BLaER1 (cell line): ENCODE measurements around the gene ZNF48.

Experiments used
- H3K27ac ChIP-seq: shearing (Covaris generic); formaldehyde crosslinking; 2 replicates; pipeline ENCODE4 v1.8.1; 2022
- H3K27me3 ChIP-seq: shearing (Covaris generic); formaldehyde crosslinking; 2 replicates; pipeline ENCODE4 v1.8.1; 2022
- H3K36me3 ChIP-seq: shearing (Covaris generic); formaldehyde crosslinking; 2 replicates; pipeline ENCODE4 v1.8.1; 2022
- H3K4me1 ChIP-seq: shearing (Covaris generic); formaldehyde crosslinking; 2 replicates; pipeline ENCODE4 v1.8.1; 2022
- H3K4me2 ChIP-seq: shearing (Covaris generic); formaldehyde crosslinking; 2 replicates; pipeline ENCODE4 v1.8.1; 2022
- H3K4me3 ChIP-seq: shearing (Covaris generic); formaldehyde crosslinking; 2 replicates; pipeline ENCODE4 v1.8.1; 2022
- H3K9ac ChIP-seq: shearing (Covaris generic); formaldehyde crosslinking; 2 replicates; pipeline ENCODE4 v1.8.1; 2022
- H3K9me3 ChIP-seq: shearing (Covaris generic); formaldehyde crosslinking; 2 replicates; pipeline ENCODE4 v1.8.1; 2022
- H4K20me1 ChIP-seq: shearing (Covaris generic); formaldehyde crosslinking; 2 replicates; pipeline ENCODE4 v1.8.1; 2022
- Cebpa-rat ChIP-seq: shearing (Covaris generic); IDR thresholded peaks from 2 replicates; pipeline ENCODE4 v1.8.1; 2022

ZNF48 gene

GRCh38 chr16:30395155-30395991 is at the start of gene ZNF48:
Gene ZNF48, plus strand, starts transcription at chr16:30395420. Its CDS starts 375 bp downstream, at chr16:30395795.
- Histone ChIP-seq H3K9me3 (no peaks in the 10 kb centered on the region), H3K9ac (peak within 1 kb of the TSS; percentile 90), H3K4me3 (peak within 1 kb of the TSS; percentile 99), H3K36me3 (peaks cover 25% of the 10 kb centered on the region), H3K27ac (peak within 1 kb of the TSS; percentile 87), H3K27me3 (no peaks in the 10 kb centered on the region), H4K20me1 (peaks cover 25% of the 10 kb centered on the region), H3K4me1 (peaks cover 63% of the 10 kb centered on the region), H3K4me2 (peak within 1 kb of the TSS; percentile 94)
- TF ChIP-seq Cebpa-rat: no peak

GRCh38 chr16:30346286-30346685 is 48.9 kb upstream of the ZNF48 start:
- no peak overlapping the region for H3K9ac ChIP-seq
- no peak overlapping the region for H3K27ac ChIP-seq
- no peaks in the 10 kb centered on the region for H4K20me1 ChIP-seq
- peaks cover 14% of the 10 kb centered on the region for H3K36me3 ChIP-seq
- H3K27me3 ChIP-seq: no peaks in the 10 kb centered on the region
- peaks cover 68% of the 10 kb centered on the region for H3K4me1 ChIP-seq
- H3K9me3 ChIP-seq: no peaks in the 10 kb centered on the region
- no peak for TF ChIP-seq Cebpa-rat
- H3K4me3 ChIP-seq: no peak overlapping the region
- no peak overlapping the region for H3K4me2 ChIP-seq

- Histone ChIP-seq H3K27ac (0 out of 2 replicates have a peak overlapping the region, but pooled peaks have one; percentile 53), H3K4me1 (peaks cover 56% of the 10 kb centered on the region), H3K27me3 (no peaks in the 10 kb centered on the region), H3K9ac (no peak overlapping the region), H3K36me3 (peaks cover 33% of the 10 kb centered on the region), H3K4me2 (no peak overlapping the region), H3K4me3 (no peak overlapping the region), H3K9me3 (no peaks in the 10 kb centered on the region), H4K20me1 (0 out of 2 replicates have a peak, but pooled peaks cover 9% of the 10 kb centered on the region)
- no peak for TF ChIP-seq Cebpa-rat
Measured at GRCh38 chr16:30348113-30348512, 47.1 kb upstream of the ZNF48 start.

GRCh38 chr16:30348929-30349328 is 46.3 kb upstream of the ZNF48 start:
- H3K9ac ChIP-seq: peak overlapping the region; percentile 43; the same call in 1 of the 2 replicates
- no peaks in the 10 kb centered on the region for H3K9me3 ChIP-seq
- H4K20me1 ChIP-seq: peaks cover 17% of the 10 kb centered on the region
- no peak for TF ChIP-seq Cebpa-rat
- H3K27me3 ChIP-seq: no peaks in the 10 kb centered on the region
- peaks cover 57% of the 10 kb centered on the region for H3K4me1 ChIP-seq
- peaks cover 41% of the 10 kb centered on the region for H3K36me3 ChIP-seq
- H3K4me3 ChIP-seq: no peak overlapping the region
- peak overlapping the region; percentile 60 for H3K4me2 ChIP-seq
- H3K27ac ChIP-seq: peak overlapping the region; percentile 65

GRCh38 chr16:30349675-30350074 is 45.5 kb upstream of the ZNF48 start:
- no peaks in the 10 kb centered on the region for H3K27me3 ChIP-seq
- peak; percentile 62; the same call in 1 of the 2 replicates for TF ChIP-seq Cebpa-rat
- H3K36me3 ChIP-seq: peaks cover 41% of the 10 kb centered on the region
- H3K9me3 ChIP-seq: no peaks in the 10 kb centered on the region
- peak overlapping the region; percentile 60 for H3K4me2 ChIP-seq
- peaks cover 24% of the 10 kb centered on the region for H4K20me1 ChIP-seq
- H3K27ac ChIP-seq: peak overlapping the region; percentile 65
- no peak overlapping the region for H3K4me3 ChIP-seq
- H3K4me1 ChIP-seq: peaks cover 61% of the 10 kb centered on the region
- H3K9ac ChIP-seq: peak overlapping the region; percentile 43; the same call in 1 of the 2 replicates

- Histone ChIP-seq H3K9ac (no peak overlapping the region; the same call in 1 of the 2 replicates), H3K4me2 (peak overlapping the region; percentile 60)
Measured at GRCh38 chr16:30350134-30350871, 44.9 kb upstream of the ZNF48 start.

GRCh38 chr16:30351001-30351441 is 44.2 kb upstream of the ZNF48 start:
- no peaks in the 10 kb centered on the region for H3K27me3 ChIP-seq
- H3K4me3 ChIP-seq: no peak overlapping the region
- peaks cover 27% of the 10 kb centered on the region for H4K20me1 ChIP-seq
- H3K27ac ChIP-seq: peak overlapping the region; percentile 1; the same call in 1 of the 2 replicates
- H3K4me1 ChIP-seq: peaks cover 67% of the 10 kb centered on the region
- H3K9ac ChIP-seq: no peak overlapping the region
- H3K9me3 ChIP-seq: no peaks in the 10 kb centered on the region
- H3K36me3 ChIP-seq: peaks cover 41% of the 10 kb centered on the region
- H3K4me2 ChIP-seq: peak overlapping the region; percentile 60; the same call in 1 of the 2 replicates
- TF ChIP-seq Cebpa-rat: no peak

More at GRCh38 chr16:30350134-30350871, 44.9 kb upstream of the ZNF48 start:
- H3K27me3 ChIP-seq: no peaks in the 10 kb centered on the region
- no peak overlapping the region for H3K4me3 ChIP-seq
- no peaks in the 10 kb centered on the region for H3K9me3 ChIP-seq
- no peak for TF ChIP-seq Cebpa-rat
- H4K20me1 ChIP-seq: peaks cover 27% of the 10 kb centered on the region
- H3K27ac ChIP-seq: peak overlapping the region; percentile 1; the same call in 1 of the 2 replicates
- H3K36me3 ChIP-seq: peaks cover 41% of the 10 kb centered on the region
- H3K4me1 ChIP-seq: peaks cover 61% of the 10 kb centered on the region

GRCh38 chr16:30351586-30352419 is 43.4 kb upstream of the ZNF48 start:
- Histone ChIP-seq H3K36me3 (peaks cover 47% of the 10 kb centered on the region), H3K4me1 (peaks cover 72% of the 10 kb centered on the region), H4K20me1 (peaks cover 27% of the 10 kb centered on the region), H3K4me2 (no peak overlapping the region), H3K27ac (no peak overlapping the region), H3K9ac (peak overlapping the region; percentile 15; the same call in 1 of the 2 replicates), H3K9me3 (no peaks in the 10 kb centered on the region), H3K4me3 (no peak overlapping the region), H3K27me3 (no peaks in the 10 kb centered on the region)
- no peak for TF ChIP-seq Cebpa-rat
